ENCODE results near the gene FAM171A2.

The FAM171A2 gene

GRCh38 chr17:44385287-44386181, 21.9 kb upstream of the FAM171A2 start:
- peak; percentile 81 for DNase-seq (ENCODE audit: low read depth)
- no peak for TF ChIP-seq MYC (IDR thresholded peaks at IDR 0.05; ENCODE audit: low read depth, low read length)
- no peak for TF ChIP-seq CTCF (IDR thresholded peaks at IDR 0.05; ENCODE audit: low read depth, low read length)
- no peak for TF ChIP-seq MAX (IDR thresholded peaks at IDR 0.05; ENCODE audit: low read depth, low read length)
- no peak for TF ChIP-seq POLR2A (IDR thresholded peaks at IDR 0.05; ENCODE audit: extremely low read depth, insufficient read length)
- H3K4me3 ChIP-seq (ENCODE audit: low read depth, low read length), result no peak overlapping the region

- TF ChIP-seq POLR2A (IDR thresholded peaks at IDR 0.05; ENCODE audit: extremely low read depth, insufficient read length) (no peak), MAX (IDR thresholded peaks at IDR 0.05; ENCODE audit: low read depth, low read length) (no peak), MYC (IDR thresholded peaks at IDR 0.05; ENCODE audit: low read depth, low read length) (no peak), CTCF (IDR thresholded peaks at IDR 0.05; ENCODE audit: low read depth, low read length) (no peak)
- DNase-seq (ENCODE audit: low read depth), result no peak
- H3K4me3 ChIP-seq (ENCODE audit: low read depth, low read length), result no peak overlapping the region
Measured at GRCh38 chr17:44384823-44385286, 21.2 kb upstream of the FAM171A2 start.

GRCh38 chr17:44384281-44384822, 20.7 kb upstream of the FAM171A2 start:
- no peak for DNase-seq (ENCODE audit: low read depth)
- TF ChIP-seq CTCF (IDR thresholded peaks at IDR 0.05; ENCODE audit: low read depth, low read length) (no peak), POLR2A (IDR thresholded peaks at IDR 0.05; ENCODE audit: extremely low read depth, insufficient read length) (no peak), MYC (IDR thresholded peaks at IDR 0.05; ENCODE audit: low read depth, low read length) (no peak), MAX (IDR thresholded peaks at IDR 0.05; ENCODE audit: low read depth, low read length) (no peak)
- H3K4me3 ChIP-seq (ENCODE audit: low read depth, low read length), result no peak overlapping the region

- H3K4me3 ChIP-seq (ENCODE audit: low read depth, low read length), result no peak overlapping the region
- DNase-seq (ENCODE audit: low read depth), result no peak
- TF ChIP-seq MYC (IDR thresholded peaks at IDR 0.05; ENCODE audit: low read depth, low read length) (no peak), POLR2A (IDR thresholded peaks at IDR 0.05; ENCODE audit: extremely low read depth, insufficient read length) (no peak), MAX (IDR thresholded peaks at IDR 0.05; ENCODE audit: low read depth, low read length) (no peak), CTCF (IDR thresholded peaks at IDR 0.05; ENCODE audit: low read depth, low read length) (no peak)
Measured at GRCh38 chr17:44383861-44384260, 20.2 kb upstream of the FAM171A2 start.

- DNase-seq (ENCODE audit: low read depth), result no peak
- TF ChIP-seq POLR2A (IDR thresholded peaks at IDR 0.05; ENCODE audit: extremely low read depth, insufficient read length), result no peak
- TF ChIP-seq MYC (IDR thresholded peaks at IDR 0.05; ENCODE audit: low read depth, low read length), result no peak
- no peak for TF ChIP-seq CTCF (IDR thresholded peaks at IDR 0.05; ENCODE audit: low read depth, low read length)
- TF ChIP-seq MAX (IDR thresholded peaks at IDR 0.05; ENCODE audit: low read depth, low read length), result no peak
- no peak overlapping the region for H3K4me3 ChIP-seq (ENCODE audit: low read depth, low read length)
Measured at GRCh38 chr17:44383363-44383762, 19.7 kb upstream of the FAM171A2 start.

Data from NB4 (cell line).